ENCODE results near the gene EFCAB11. TPM values are rescaled to one million over a fixed set of nuclear protein-coding genes. Genes with fewer than 3 reads are reported as not detected.

EFCAB11 gene
- total RNA-seq, 6 experiments from 2014 or later = 1.7 to 4.7 (median 3.2) TPM

DNA sequence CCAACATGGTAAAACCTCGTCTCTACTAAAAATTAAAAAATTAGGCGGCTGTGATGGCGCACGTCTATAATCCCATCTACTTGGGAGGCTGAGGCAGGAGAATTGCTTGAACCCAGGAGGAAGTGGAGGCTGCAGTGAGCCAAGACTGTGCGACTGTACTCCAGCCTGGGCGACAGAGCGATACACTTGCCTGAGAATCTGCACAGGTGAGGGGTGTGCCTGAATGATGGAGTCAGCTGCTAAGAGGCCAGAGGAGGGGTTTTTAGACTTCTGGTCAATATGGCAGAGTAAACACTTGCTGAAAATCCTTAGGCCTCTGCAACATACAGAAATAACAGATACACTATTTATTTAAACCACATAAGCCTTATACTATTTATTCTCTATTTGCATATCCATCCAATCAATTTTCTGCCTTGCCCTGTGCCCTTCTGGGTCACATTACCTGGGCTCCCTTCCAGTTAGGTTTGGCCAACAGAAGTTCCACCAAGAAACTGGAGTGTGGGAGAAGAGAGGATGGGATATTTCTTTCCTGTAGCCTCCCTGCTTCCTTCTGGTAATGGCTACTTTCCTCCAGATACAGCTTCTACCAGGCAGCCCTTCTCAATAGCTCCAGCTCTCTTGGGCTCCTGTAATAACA, 117.6 kb downstream of the EFCAB11 start:
- peak; percentile 82 to 92 (median 90) for ATAC-seq
- intact Hi-C loops (cut with DNase I) = no loop called here
- DNase-seq = peak in 1 of 3 donors; percentile 54

DNA sequence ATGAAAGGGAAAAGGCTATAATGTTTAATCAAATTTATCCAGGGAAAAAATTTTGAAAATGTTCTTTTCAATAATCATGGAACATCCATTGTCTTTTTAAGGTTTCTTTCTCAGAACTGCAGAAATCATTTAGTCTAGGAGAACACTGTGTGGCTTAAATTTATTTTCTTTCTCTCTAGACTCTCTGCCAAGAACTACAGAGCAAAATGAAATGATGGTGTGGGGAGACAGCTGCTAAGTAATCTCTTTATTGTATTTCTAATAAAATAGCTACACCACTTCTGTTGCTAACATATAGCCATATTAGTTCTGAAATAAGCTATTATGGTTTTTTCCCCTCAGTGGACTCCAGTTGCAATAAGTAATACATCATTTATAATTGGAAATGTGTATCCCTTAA, 120.9 kb downstream of the EFCAB11 start:
- no peaks in the 10 kb centered on the region for H3K27me3 ChIP-seq
- TF ChIP-seq, protein P1, sequence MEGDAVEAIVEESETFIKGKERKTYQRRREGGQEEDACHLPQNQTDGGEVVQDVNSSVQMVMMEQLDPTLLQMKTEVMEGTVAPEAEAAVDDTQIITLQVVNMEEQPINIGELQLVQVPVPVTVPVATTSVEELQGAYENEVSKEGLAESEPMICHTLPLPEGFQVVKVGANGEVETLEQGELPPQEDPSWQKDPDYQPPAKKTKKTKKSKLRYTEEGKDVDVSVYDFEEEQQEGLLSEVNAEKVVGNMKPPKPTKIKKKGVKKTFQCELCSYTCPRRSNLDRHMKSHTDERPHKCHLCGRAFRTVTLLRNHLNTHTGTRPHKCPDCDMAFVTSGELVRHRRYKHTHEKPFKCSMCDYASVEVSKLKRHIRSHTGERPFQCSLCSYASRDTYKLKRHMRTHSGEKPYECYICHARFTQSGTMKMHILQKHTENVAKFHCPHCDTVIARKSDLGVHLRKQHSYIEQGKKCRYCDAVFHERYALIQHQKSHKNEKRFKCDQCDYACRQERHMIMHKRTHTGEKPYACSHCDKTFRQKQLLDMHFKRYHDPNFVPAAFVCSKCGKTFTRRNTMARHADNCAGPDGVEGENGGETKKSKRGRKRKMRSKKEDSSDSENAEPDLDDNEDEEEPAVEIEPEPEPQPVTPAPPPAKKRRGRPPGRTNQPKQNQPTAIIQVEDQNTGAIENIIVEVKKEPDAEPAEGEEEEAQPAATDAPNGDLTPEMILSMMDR (IDR thresholded peaks at IDR 0.05) = no peak
- TF ChIP-seq POLR2A (IDR thresholded peaks at IDR 0.05) = no peak
- H3K4me1 ChIP-seq = peaks cover 0 to 8% (median 4%) of the 10 kb centered on the region in 4 donors
- H3K36me3 ChIP-seq = no peaks in the 10 kb centered on the region
- intact Hi-C loops (cut with DNase I) = no loop called here
- no peak for DNase-seq
- no peak overlapping the region for H3K27ac ChIP-seq
- H3K4me3 ChIP-seq = no peak overlapping the region
- H3K9me3 ChIP-seq = no peaks in the 10 kb centered on the region
- no peak for ATAC-seq

More for the DNA sequence above, 117.6 kb downstream of the EFCAB11 start:
- H3K27ac ChIP-seq = no peak overlapping the region
- H3K9me3 ChIP-seq = no peaks in the 10 kb centered on the region
- H3K4me1 ChIP-seq = peaks cover 0 to 8% (median 4%) of the 10 kb centered on the region in 4 donors
- WGBS (ENCODE audit: insufficient coverage, low coverage, low lambda C conversion rate, missing lambda C conversion rate) = 84% methylated on average over 3 of the region's 7 CpGs
- H3K4me3 ChIP-seq = no peak overlapping the region
- TF ChIP-seq POLR2A (IDR thresholded peaks at IDR 0.05) = no peak
- H3K27me3 ChIP-seq = no peaks in the 10 kb centered on the region
- no peaks in the 10 kb centered on the region for H3K36me3 ChIP-seq

GRCh38 chr14:89833120-89833532, 121.4 kb downstream of the EFCAB11 start:
- Histone ChIP-seq H3K27me3 (no peaks in the 10 kb centered on the region), H3K27ac (no peak overlapping the region), H3K4me1 (peaks cover 0 to 8% (median 4%) of the 10 kb centered on the region in 4 donors), H3K9me3 (no peaks in the 10 kb centered on the region), H3K4me3 (no peak overlapping the region), H3K36me3 (no peaks in the 10 kb centered on the region)
- WGBS (ENCODE audit: insufficient coverage, low coverage, low lambda C conversion rate, missing lambda C conversion rate) = 69% methylated on average over 3 of the region's 3 CpGs
- TF ChIP-seq, protein P1 (IDR thresholded peaks at IDR 0.05) = no peak
- no peak for TF ChIP-seq POLR2A (IDR thresholded peaks at IDR 0.05)
- no peak for ATAC-seq
- no peak for DNase-seq
- intact Hi-C loops (cut with DNase I) = no loop called here

DNA sequence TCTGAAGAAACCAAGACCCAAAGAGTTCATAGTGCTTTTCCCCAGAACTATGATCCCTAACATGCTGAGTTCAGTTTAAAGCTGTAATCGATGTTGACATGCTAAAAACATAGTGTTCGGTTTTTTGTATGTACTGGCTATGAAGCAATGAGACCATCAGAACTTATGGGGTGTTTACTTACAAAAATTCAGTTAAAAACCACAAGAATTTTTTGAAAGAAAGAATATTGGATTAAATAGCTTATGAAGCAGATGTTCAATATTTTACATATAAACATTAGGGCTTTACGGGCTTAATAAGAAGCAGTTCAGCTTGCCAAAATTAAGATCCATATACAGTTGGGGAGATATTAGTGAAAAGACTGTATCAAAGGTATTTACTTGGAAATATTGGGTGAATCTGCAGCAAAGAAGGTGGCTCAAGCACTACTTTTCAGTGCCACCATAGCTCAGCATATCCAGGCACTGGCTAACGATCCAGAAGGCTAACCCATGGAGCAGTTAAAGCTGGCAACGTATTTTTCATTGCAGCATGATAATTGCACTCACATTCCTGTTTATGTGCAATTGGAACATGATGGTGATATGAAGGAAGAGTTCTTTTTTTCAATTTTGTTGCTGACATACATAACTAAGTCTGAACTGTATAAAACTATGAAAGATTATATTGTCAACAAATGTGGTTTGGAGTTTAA, 125.9 kb downstream of the EFCAB11 start:
- Histone ChIP-seq H3K27ac (no peak overlapping the region), H3K27me3 (no peaks in the 10 kb centered on the region), H3K4me3 (no peak overlapping the region), H3K4me1 (no peaks in the 10 kb centered on the region), H3K36me3 (no peaks in the 10 kb centered on the region), H3K9me3 (no peaks in the 10 kb centered on the region)
- TF ChIP-seq POLR2A (IDR thresholded peaks at IDR 0.05) = no peak
- TF ChIP-seq, protein P1 (IDR thresholded peaks at IDR 0.05) = no peak
- DNase-seq = no peak
- intact Hi-C loops (cut with DNase I) = no loop called here
- 82% methylated on average over 5 of the region's 5 CpGs for WGBS (ENCODE audit: insufficient coverage, low coverage, low lambda C conversion rate, missing lambda C conversion rate)
- no peak for ATAC-seq

GRCh38 chr14:89827265-89827664, 127.3 kb downstream of the EFCAB11 start:
- no peaks in the 10 kb centered on the region for H3K27me3 ChIP-seq
- peak in 3 of 4 donors; percentile 24 to 44 (median 26) for ATAC-seq
- H3K9me3 ChIP-seq = no peaks in the 10 kb centered on the region
- intact Hi-C loops (cut with DNase I) = no loop called here
- no peaks in the 10 kb centered on the region for H3K36me3 ChIP-seq
- WGBS (ENCODE audit: insufficient coverage, low coverage, low lambda C conversion rate, missing lambda C conversion rate) = no CpG with 5 or more reads among the region's 7 CpGs
- peak in 1 of 3 donors; percentile 27 for DNase-seq
- no peak overlapping the region for H3K27ac ChIP-seq
- H3K4me1 ChIP-seq = no peaks in the 10 kb centered on the region
- TF ChIP-seq, protein P1 (IDR thresholded peaks at IDR 0.05) = no peak
- no peak for TF ChIP-seq POLR2A (IDR thresholded peaks at IDR 0.05)
- H3K4me3 ChIP-seq = no peak overlapping the region
